Heart left ventricle (tissue), 13 donors: Measurements from ENCODE around the gene SNX22.

Experiments used
- CTCF ChIP-seq, 12 donors: fragments of 200-600 bp; sonication (generic) in 4 of 12; IDR thresholded peaks; one replicate each; pipeline versions ENCODE4 v1.5.0 to v1.8.0; 2018 to 2022; ENCODE audit warnings: antibody characterized with exemption in 12 of 12, mild to moderate bottlenecking in 5 of 12
- POLR2A ChIP-seq, 2 donors: fragments of 450-650 bp; IDR thresholded peaks; one replicate each; pipeline ENCODE4 v1.6.1; 2017; ENCODE audit warnings: antibody characterized with exemption in 2 of 2, mild to moderate bottlenecking in 2 of 2, moderate library complexity in 2 of 2
- donor health status: ischemic (EF 13 %, LVEDD 7.1; RV severe dilation, severe dysfunction).
- donor health status: DM: no; HTN: yes; CAD: no.
- donor health status: DM: no; HTN: no; CAD: no.
- donor health status: ischemic (EF 25% LVEDD 6.9; RV normal size, moderate dysfunction).
- donor health status: ischemic (EF 25% LVEDD 5.7; RV mildly dilated, moderate dysfunction).
- donor health status: ischemic (EF 35%, LVEDD 5.7; RV mildly dilated, moderate dysfunction).
- donor health status: nonischemic (EF 11% LVEDD 7.7; RV severe dilation, severe dysfunction).
- donor health status: DM: yes; HTN: yes; CAD: no.
- donor health status: PGD.
- donor health status: ischemic (EF 29% LVEDD 5.4; RV normal size, mild dysfunction).
- donor health status: nonischemic (EF 23%, LVEDD 6.1; RV moderate dilation, normal function).

DNA sequence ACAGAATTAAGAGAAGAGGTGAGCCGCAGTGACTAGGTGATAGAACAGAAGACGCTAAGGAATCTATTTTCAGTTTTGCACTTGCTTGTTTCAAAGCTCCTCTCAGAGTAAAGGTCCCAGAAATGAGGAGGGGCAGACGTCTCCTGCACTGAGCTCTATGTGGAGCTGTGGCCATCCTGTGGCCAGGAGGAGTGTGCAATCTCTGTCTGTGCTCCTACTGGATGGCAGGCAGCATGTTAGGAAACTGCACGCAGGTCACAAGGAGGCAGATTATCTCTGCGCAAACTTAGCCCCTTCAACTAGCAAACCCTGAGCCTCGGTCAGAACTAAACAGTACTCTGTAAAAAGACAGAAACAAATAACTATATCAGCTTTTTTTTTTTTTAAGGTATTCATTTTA, 42.4 kb downstream of the SNX22 start:
- TF ChIP-seq POLR2A (IDR thresholded peaks at IDR 0.05) (no peak), CTCF (IDR thresholded peaks at IDR 0.05) (no peak)
